Measurements from ENCODE around the gene IL1RAPL1.

- no peak for TF ChIP-seq CTCF (IDR thresholded peaks at IDR 0.05)
- no peak for TF ChIP-seq POLR2A (IDR thresholded peaks at IDR 0.05; ENCODE audit: low read depth)
- no peak for TF ChIP-seq POLR2AphosphoS5 (IDR thresholded peaks at IDR 0.05)
These were observed 1003.7 kb downstream of the IL1RAPL1 start for GRCh38 chrX:29590921-29591320.

Data from esophagus muscularis mucosa (tissue), 3 donors.